ENCODE measurements around the gene SYNE2.

SYNE2 gene

DNA sequence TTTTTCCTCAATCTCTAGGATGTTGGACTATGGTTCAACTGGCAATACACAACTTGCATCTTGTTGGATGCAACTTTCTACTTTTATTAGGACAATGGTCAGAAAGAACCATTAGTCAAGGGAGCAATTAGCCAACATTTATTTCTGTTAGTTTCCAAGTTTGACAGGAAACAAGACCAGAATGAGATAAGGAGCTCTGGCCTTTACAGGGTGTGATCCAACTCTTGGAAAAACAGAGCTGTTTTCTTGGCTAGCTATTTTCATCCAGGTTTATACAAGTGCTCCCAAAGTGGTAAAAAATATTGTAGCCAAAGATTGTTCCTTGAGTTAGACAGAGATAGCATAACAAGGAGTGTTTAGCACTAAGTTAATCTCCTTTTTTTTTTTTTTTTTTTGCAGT is 3.9 kb upstream of the SYNE2 start:
- TF ChIP-seq, protein P1, sequence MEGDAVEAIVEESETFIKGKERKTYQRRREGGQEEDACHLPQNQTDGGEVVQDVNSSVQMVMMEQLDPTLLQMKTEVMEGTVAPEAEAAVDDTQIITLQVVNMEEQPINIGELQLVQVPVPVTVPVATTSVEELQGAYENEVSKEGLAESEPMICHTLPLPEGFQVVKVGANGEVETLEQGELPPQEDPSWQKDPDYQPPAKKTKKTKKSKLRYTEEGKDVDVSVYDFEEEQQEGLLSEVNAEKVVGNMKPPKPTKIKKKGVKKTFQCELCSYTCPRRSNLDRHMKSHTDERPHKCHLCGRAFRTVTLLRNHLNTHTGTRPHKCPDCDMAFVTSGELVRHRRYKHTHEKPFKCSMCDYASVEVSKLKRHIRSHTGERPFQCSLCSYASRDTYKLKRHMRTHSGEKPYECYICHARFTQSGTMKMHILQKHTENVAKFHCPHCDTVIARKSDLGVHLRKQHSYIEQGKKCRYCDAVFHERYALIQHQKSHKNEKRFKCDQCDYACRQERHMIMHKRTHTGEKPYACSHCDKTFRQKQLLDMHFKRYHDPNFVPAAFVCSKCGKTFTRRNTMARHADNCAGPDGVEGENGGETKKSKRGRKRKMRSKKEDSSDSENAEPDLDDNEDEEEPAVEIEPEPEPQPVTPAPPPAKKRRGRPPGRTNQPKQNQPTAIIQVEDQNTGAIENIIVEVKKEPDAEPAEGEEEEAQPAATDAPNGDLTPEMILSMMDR (IDR thresholded peaks at IDR 0.05; ENCODE audit: low read depth, low read length): no peak
- no peak overlapping the region for H3K4me3 ChIP-seq (ENCODE audit: low read depth, low read length)

DNA sequence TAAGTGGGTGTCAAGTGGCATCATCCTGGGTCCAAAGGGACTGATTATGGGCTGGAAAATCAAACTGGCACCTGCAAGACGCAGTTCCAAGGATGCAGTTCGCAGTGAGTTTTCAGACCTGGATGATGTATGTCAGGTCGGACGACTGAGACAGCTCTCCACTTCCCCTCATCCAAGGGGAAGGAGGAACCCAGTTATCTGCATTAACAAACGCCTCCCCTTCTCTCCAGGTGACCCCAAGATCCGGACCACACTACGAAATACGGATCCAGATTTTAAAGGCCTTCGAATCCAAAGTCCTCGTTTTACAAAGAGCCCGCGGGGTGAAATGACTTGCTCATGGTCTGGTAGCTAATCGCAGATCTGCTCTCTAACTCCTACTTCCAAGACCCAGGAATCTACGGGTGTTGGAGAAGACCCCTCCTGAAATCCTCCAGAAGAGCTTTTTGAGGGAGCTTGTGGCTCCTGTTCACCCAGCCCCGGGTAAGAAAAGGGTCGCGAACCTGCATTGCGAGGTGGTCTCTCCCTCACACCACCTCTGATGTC is 460 bp upstream of the SYNE2 start:
- TF ChIP-seq, protein P1 (IDR thresholded peaks at IDR 0.05; ENCODE audit: low read depth, low read length): no peak
- peak overlapping the region; percentile 71 for H3K4me3 ChIP-seq (ENCODE audit: low read depth, low read length)

DNA sequence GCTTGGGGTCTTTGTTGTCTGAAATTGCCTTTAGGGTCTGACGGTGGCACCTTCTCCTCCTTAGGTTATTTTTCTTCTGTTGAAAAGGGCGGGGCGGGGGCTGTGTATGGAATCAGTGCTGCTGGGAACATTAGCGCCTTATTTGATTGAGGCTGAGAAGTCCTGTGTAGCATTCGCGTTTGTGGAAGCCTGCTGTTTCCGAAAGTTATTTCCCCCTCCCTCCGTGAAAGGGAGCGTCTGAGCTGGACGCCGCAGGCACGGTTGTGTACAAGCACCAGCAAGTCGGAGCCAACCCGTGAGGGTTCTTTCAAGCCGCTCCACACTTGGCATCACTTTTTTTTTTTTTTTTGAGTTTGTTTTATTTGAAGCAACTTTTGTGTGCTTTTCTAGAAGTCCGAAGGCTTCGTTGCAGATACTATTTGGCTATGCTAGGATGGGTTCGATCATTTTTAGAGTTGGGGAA is 1.1 kb downstream of the SYNE2 start:
- H3K4me3 ChIP-seq (ENCODE audit: low read depth, low read length): peak overlapping the region; percentile 71
- TF ChIP-seq, protein P1 (IDR thresholded peaks at IDR 0.05; ENCODE audit: low read depth, low read length): no peak

DNA sequence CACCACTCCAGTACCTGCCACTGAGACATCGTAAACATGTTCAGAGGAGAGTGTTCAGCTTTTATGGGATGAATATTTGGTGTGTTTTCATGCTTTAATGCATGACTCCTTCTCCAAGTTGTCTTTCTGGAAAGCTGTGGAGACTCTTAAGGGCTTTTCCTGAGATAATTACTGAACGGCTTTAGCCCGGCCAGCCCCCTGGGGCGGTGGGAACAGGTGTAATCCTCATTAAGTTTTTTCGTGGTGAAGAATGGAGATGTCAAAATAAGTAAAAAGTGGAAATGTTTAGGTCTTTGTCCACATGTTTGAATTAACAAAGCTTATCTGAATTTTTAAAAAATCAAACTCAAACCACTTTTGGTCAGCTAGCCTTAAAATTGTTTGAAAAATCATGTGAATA is 1.5 kb downstream of the SYNE2 start:
- TF ChIP-seq, protein P1 (IDR thresholded peaks at IDR 0.05; ENCODE audit: low read depth, low read length): no peak
- H3K4me3 ChIP-seq (ENCODE audit: low read depth, low read length): peak overlapping the region; percentile 71

DNA sequence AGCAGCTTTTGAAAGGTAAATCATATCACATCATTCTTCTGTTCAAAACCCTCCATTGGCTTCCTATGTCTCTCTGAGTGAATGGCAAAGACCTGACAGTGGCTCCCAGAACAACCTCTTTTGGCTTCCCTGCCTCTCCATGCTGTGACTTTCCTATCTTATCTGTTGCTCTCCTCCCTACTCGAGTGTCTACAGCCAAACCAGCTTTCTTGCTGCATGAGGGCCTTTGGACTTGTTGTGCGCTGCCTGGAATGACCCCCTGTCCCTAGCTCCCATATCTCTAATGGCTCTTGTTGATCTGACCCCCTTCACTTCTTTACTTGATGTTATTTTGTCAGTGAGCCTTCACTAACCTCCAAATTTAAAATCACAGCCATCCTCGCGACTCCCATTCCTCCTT is 2.5 kb downstream of the SYNE2 start:
- TF ChIP-seq, protein P1 (IDR thresholded peaks at IDR 0.05; ENCODE audit: low read depth, low read length): no peak
- no peak overlapping the region for H3K4me3 ChIP-seq (ENCODE audit: low read depth, low read length)

DNA sequence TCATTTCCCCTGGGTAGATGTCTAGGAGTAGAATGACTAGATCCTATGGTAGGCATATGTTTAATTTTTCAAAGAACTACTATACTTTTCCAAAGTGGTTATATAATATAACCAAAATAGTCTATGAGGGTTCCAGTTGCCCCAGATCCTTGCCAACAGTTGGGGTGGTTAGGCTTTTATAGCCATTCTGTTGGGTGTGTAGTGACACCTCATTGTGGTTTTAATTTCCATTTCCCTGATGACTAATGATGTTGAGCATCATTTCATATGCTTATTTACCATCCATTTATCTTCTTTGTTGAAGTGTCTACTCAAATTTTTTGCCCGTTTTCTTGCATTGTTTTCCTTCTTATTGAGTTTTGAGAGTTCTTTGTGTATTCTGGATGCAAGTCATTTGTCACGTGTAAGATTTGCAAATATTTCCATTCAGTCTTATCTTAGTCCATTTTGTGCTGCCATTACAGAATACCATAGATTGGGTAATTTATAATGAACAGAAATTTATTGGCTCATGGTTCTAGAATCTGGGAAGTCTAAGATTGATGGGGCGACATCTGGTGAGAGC is 4.7 kb downstream of the SYNE2 start:
- H3K4me3 ChIP-seq (ENCODE audit: low read depth, low read length): no peak overlapping the region
- TF ChIP-seq, protein P1 (IDR thresholded peaks at IDR 0.05; ENCODE audit: low read depth, low read length): no peak

DNA sequence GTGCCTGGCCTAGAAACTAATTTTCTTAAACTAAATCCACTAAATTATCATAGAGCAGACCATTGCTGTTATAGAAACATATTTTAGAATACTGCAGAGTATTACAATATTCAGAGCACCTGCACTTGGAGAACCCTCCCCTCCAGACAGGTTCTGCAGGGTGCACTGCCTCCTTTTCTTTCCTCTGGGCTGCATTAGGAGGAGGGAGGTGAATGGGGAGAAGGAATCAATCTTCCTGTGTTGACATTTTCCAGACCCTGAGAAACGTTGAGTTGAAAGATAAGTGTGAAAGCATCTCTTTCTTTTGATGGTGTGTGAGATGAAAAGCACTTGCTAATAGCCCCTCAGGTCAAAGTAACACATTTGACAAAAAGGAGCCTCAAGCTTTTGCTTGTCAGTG is 7.3 kb downstream of the SYNE2 start:
- H3K4me3 ChIP-seq (ENCODE audit: low read depth, low read length): no peak overlapping the region
- TF ChIP-seq, protein P1 (IDR thresholded peaks at IDR 0.05; ENCODE audit: low read depth, low read length): no peak

Data from WI38 (cell line).